Stimulated activated naive CD4-positive, alpha-beta T cell treated with Interleukin-2 at 50 U/mL for 16 hours (primary cell): Measurements from ENCODE around the gene SFTPB.

Experiments used
- DNase-seq: peaks from one replicate; lab custom pipeline; 2025; lab: John Stamatoyannopoulos, UW

Gene SFTPB

DNA sequence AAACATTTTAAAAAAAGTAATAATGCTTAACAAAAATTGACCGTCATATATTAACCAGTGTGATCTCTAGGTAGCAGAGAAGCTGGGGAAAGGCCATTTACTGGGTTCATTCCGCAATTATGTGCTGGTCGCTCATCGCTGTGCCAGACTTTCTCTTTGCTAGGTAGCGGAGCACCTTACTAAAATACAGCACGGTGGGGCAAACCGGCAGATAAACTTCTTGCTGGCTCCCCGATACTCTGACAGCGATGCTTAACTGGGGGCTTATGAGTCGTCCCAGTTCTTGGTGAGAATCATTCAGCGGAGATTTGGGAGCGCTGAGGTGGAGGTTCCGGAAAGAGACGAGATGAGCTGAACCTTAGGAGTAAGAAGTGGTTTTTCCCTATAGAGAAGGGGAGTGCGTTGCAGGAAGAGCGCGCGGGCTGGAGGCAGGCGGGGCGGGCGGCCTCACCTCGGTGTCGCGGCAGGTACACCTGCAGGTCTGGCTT is 56.7 kb downstream of the SFTPB start:
- DNase-seq, result no peak
